HG03139 (cell line): Measurements from ENCODE around the gene PTPN1.
A peak's percentile ranks its signal among the peaks of the same experiment; 100 is the strongest.
"Not testable (repeated sequence)": the region's sequence is repeated elsewhere in the genome, so short reads cannot be mapped to it uniquely, and the experiment has no call there.

Source experiments
- ATAC-seq: cut with Tn5 transposase; IDR thresholded peaks from one replicate; pipeline ENCODE4 v1.9.1; 2021; ENCODE audit not compliant: unreplicated experiment

Gene PTPN1

DNA sequence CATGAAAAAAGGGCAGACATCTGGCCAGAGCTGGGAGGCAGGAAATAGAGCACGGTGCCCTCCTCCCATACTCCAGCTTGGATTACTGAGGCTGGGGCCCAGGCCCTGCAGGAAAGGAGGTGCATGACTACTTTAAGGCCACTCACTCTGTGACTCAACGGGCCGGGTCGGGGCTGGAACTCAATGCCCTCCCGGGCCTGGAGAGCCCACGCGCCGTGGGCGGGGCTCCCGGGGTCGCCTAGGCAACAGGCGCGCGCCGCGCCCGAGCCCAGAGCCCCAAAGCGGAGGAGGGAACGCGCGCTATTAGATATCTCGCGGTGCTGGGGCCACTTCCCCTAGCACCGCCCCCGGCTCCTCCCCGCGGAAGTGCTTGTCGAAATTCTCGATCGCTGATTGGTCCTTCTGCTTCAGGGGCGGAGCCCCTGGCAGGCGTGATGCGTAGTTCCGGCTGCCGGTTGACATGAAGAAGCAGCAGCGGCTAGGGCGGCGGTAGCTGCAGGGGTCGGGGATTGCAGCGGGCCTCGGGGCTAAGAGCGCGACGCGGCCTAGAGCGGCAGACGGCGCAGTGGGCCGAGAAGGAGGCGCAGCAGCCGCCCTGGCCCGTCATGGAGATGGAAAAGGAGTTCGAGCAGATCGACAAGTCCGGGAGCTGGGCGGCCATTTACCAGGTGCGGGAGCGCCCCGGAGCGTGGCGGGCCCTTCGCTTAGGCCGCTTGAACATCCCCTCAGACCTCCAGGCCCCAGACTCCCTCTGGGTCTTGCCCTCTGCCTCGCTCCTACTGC, at the start of gene PTPN1:
Gene PTPN1, plus strand, starts transcription at position 461 of the 783 bp plus-strand sequence. Its CDS starts 145 bp downstream, at position 606.
- peak; percentile 82 for ATAC-seq

DNA sequence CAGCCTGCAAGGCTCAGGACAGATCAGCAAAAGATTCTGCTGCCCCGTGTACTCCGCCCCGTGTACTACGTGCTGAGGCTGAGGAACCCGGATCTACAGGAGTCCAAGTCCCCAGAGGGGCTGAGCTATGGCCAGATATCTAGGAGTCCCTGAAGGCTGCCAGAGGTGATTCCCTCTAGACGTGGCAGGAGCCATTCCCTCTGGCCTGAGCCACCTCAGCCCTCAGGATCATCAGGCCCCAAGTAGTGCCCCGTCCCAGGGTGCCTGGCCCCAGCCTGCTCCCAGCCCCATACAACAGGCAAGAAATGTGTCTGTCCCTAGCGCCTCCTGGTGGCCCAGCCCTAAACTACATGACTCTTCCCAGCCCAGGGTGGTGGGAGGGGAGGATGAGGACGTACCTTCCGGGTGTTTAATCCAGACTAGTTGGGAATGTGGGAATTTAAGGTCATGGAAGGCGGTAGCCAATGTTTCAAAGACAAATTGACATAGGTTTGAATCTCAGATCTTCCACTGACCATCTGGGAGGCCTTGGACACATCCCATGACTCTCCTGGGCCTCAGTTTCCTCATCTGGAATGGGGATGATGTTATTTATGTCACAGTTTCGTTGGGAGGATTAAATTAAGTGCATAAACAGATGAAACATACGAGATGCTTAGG, 49.4 kb upstream of the PTPN1 start:
- peak; percentile 68 for ATAC-seq

DNA sequence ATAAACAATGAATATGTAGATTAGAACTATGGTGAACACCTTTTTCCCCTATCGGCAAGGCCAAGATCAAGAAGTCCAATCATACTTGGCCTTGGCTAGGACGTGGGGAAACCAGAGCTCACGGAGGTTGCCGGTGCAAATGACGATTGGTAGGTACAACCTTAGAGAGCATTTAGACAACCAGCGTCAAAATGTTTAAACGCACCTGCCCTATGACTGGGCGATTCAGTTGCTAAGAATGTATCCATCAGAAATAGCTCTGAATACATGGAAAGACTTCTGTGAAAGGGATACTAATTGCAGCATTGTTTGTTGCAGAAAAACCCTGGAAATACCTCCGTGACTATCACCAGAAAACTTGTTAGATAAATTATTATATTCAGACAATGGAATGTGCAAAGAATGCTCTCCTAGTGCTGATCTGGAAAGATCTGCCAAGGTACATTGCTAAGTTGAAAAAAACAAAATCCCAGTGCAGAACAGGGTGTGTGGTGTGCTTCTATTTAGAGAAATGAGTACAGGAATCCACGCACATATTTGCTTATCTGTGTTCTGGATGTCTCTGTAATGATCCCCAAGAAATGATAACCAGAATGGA, 48.0 kb upstream of the PTPN1 start:
- ATAC-seq: no peak

DNA sequence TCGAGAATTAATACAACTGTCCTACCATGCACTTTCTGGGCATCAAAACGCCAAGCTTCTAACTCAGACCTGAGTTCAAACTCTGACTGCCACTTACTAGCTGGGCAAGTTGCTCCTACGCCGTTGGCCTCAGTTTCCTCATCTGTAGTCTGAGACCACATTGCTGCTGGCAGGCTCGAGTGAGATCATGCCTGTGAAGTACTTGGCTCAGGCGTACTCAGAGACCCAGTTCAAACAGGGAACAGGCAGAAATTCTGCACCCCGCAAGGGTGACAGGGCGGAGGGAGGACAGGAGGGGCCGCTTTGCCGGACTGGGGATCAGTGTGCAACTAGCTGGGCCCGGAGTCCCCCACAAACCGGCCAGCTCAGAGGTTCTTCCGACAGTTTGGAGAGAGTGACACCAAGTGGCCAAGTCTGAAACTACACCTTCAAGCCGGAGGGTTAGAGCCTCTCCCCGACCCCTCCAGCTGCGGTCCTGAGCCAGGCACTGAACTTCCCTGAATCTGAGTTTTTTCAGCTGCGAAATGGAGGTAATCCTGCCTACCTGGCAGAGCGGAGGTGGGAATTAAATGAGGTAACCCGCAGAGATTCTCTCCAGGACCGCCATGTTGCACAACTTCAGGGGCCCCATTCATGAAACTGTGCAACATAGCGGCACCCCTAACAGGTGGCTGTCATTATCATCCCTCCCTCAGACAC, 46.0 kb upstream of the PTPN1 start:
- ATAC-seq: no peak

DNA sequence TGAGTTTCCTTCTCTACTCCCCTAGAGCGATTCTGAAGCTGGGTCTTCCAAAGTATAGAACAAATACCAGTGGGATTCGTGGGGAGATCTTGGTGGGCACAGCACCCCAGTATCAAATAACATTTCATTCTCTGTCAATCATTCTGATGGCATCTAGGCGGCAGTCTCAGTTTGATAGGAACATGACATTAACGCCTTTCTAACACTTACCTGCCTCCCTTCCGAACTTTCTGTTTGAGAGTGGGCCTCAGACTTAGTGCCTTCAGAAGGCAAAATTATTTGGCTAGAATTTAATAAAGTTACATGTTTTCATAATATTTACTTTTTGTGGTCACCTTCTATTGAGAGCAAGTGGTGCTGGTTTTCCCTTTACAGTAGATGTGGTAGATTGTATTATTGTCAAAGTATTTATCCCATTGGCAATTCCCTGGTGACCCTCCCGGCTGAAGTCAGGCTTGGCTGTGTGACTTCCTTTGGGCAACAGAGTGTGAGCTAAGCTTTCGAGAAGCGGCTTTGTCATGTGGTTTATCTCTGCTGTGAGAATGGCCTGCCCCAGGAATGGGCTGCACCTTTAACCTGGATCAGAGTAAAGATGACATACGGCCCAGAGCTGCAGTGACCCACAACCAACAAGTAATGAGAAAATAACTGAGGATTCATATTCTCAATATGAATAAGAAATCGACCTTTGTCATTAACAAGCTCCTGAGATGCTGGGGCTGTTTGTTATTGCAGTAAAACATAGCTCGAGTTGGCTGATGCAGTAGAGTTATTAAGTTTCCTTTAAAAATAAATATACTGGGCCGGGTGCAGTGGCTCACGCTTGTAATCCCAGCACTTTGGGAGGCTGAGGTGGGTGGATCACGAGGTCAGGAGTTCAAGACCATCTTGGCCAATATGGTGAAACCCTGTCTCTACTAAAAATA, 45.2 kb upstream of the PTPN1 start:
- ATAC-seq: no peak

DNA sequence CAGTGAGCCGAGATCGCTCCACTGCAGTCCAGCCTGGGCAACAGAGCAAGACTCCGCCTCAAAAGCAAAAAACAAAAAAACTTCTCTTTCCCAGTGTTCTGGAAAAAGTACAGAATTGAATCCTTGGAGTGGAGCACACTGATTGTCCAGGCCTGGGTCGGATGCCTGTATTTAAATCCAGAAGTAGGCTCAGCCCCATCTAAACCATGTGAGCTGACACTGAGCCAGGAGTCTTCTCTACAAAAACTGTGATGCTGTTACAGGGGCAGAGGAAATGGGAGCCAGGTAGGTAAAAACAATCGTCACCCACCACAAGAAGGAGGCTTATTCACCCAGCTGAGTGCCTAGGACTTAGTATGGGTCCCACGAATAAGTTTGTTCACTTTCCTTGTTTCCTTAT, 43.0 kb upstream of the PTPN1 start:
- ATAC-seq: no peak

DNA sequence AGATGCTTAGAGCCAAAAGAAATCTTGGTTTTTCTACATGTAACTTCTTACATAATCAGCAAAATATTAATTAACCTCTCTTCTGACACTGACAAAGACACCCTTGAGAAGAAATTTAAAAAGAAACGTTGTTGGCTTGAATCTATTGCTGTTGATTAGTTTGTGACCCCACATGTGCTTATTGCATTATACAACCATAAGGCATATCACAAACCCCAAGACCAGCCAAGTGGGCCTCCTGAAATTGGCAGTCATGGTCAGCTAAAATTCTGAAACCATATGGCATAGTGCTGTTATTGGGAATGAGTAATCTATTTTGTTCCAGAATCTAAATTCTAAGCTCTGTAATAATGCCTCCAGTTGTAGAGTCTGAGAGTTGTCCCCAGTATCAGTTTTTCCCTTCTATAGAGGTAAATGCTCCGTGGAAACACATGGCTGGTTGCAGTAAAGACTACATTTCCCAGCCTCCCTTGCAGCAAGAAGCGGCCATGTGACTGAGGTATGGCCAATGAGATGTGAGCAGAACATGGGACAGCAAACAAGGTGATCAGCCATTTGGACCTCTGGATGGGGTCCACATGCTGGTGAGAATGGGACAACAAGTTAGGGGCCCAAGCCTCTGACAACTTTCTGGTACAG, 42.3 kb upstream of the PTPN1 start:
- no peak for ATAC-seq

DNA sequence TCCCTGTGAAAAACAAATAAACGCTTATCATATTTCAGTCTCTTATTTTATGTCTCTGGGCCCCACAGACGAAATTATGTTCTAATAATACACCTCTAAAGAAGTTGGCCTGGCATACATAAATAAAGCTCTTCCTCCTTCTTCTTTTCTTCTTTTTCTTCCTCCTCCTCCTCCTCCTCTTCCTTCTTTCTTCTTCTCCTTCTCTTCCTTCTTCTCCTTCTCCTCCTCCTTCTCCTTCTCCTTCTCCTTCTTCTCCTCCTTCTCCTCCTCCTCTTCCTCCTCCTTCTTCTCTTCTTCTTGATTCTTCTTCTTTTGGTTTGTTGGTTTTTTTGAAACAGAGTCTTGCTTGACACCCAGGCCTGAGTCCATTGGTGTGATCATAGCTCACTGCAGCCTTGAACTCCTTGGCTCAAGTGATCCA, 41.8 kb upstream of the PTPN1 start:
- ATAC-seq: no peak

DNA sequence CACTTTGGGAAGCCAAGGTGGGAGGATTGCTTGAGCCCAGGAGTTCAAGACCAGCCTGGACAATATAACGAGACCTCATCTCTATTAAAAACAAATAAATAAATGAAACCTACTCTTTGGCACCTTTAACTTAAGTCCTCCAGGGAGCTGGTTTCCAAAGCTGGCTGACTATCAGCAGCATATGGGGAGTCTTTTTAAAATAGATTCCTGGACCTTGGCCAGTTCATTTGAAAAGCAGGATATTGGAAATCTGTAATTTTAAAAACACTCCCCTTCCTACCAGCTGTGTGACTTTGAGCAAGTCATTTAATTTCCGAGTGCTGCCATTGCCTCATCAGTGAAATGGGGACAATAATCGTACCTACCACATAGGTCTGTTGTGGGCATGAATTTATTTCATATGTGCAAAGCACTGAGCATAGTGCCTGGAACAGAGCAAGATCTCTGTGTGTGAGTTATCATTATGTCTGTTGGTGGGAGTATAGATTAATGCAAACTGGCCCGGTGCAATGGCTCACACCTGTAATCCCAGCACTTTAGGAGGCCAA, 40.9 kb upstream of the PTPN1 start:
- ATAC-seq: no peak

DNA sequence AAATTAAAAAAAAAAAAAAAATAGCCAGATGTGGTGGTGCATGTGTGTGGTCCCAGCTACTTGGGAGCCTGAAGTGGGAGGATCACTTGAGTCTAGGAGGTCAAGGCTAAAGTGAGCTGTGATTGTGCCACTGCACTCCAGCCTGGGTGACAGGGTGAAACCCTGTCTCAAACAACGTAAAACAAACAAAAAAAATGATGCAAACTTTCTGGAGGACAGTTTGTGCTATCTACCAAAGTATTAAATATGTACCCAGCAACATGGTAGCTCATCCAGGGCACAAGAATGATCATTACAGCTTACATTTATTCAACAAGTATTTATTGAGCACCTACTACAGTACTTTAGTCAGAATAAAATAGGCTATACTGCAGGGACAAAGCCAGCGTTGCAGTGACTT, 40.4 kb upstream of the PTPN1 start:
- no peak for ATAC-seq

DNA sequence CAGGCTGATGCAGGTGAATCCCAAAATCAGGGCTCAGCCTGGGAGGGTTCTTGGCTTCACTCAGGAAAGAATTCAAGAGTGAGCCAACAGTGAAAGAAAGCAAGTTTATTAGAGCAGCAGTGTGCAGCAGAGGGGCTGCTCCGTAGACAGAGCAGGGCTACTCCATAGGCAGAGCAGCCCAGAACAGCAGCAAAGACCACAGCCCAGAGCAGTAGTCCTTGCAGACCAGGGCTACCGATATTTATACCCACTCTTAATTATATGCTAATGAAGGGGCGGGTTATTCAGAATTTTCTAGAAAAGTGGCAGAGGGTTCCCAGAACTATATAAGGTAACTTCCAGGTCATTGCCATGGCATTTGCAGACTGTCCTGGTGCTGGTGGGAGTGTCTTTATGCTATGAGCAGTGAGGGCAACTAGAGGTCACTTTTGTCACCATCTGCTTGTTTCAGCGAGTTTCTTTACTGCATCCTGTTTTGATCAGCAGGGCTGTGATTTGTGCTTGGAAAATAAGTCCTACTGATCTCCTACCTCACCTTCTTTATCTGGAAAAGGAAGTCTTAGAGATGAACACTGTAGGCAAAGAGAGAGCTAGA, 39.8 kb upstream of the PTPN1 start:
- ATAC-seq: no peak

DNA sequence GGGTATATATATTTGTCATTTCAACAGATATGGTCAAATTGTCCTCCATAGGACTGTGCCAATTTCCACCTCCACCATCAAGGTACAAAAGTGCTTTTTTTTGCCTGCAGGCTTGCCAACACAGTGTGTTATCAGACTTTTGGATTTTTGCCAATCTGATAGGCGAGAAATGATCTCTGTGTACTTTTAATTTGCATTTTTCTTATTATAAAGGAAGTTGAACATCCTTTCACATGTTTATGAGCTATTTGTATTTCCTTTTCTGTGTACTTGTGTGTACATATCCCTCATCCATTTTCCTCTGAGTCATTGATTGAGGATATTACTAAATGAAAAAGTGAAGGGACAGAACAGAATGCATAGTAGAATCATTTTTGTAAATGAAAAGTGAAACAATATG, 39.0 kb upstream of the PTPN1 start:
- ATAC-seq: no peak

DNA sequence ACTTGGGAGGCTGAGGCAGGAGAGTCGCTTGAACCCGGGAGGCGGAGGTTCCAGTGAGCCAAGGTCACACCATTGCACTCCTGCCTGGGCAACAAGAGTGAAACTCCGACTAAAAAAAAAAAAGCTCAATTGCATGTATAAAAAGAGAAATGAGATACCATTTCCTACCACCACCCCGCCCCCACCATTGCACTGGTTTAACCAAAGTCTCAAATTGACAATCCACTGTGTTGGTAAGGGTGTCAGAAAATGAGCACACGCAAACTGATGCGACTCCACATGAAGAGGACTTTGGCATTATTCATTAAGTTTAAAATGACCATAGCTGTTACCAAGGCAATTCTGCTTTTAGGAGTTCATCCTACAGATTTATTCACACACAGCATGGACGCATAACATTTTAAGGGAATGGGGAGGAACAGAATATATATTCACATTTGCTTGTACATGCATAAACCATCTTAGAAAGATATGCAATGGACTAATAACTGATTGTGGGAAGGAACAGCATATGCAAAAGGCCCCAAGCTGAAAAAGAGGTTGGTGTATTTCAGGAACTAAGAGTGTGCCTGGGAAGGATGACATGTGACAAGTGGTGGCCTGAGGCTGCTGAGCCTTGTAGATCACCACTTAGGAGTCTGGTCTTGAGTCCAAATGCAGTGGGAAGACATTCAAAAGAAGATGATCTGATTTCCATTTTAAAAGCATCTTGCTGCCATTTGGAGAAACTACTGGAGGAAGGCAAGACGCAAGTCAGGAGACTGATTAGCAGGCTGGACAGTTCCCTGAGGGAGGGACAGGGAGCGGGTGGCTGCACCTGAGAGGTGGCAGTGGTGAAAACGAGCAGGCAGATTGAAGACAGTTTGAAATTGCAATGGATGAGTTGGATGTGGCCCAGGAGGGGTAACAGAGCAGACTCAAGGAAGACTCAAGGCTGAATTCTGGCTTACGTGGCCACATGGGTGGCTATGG, 37.2 kb upstream of the PTPN1 start:
- ATAC-seq: no peak

DNA sequence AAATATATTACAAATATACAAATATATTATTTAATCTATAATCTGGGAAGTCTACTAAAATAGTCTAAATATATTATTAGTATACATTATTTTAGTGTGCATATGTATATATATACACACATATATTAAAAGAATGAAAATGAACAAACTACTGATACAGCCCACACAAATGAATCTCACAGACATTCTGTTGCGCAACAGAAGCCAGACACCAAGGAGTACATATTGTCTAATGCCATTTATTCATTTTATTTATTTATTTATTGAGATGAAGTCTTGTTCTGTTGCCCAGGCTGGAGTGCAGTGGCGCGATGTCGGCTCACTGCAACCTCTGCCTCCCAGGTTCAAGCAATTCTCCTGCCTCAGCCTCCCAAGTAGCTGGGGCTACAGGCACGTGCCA, 35.8 kb upstream of the PTPN1 start:
- ATAC-seq: not testable (repeated sequence)

DNA sequence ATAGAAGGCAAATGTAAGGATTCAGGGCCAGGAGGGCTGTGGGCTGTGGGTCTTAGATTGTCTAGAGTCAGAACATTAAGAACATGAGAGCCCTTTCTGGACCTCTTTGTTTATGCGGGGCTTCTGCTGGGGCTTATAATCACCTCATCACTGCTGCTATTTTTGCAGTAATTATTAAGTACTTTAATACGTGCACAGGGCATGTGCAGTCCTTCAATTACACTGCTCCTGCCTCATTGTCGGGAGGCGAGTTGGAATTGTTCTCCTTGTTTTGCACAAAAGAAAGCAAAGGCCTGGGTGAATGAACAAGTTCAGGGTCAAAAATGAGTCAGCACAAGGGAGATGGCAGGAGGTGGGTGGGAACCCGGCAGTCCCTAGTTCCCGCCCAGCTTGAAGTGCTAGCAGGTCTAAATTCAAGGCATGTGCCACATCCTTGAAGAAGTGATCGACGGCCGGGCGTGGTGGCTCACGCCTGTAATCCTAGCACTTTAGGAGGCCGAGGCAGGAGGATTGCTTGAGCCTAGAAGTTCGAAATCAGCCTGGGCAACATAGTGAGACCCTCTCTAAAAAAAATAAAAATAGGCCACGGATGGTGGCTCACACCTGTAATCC, 34.4 kb upstream of the PTPN1 start:
- ATAC-seq: no peak

DNA sequence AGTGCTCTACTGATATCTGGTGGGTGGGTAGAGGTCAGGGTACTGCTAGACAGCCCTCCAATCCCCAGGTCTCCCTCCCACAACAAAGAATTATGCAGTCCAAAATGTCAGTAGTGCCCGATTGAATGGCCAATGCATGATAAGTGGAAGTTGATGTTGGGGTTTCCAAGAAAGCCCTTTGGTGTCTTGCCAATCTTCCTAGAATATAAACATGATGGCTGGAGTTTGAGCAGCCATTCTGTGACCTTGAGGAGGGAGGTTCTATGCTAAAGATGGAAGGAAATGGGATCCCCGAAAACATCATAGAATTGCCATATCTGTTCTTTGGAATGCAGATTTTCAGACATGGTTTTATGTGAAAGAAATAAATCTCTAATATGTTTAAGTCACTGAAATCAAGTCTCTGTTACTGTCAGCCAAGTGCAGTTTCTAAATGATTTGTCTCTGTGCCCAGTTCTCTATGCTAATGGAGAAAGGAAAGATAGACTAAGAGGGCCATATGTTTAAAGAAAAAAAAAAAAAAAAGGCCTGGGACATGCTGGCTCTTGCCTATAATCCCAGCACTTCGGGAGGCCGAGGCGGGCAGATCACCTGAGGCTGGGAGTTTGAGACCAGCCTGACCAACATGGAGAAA, 32.8 kb upstream of the PTPN1 start:
- ATAC-seq: no peak
